GM19025 (cell line): ENCODE measurements around the gene PLEKHA6.

ENCODE experiments used
- ATAC-seq: cut with Tn5 transposase; IDR thresholded peaks from one replicate; pipeline ENCODE4 v1.9.1; 2021; ENCODE audit warnings: mild to moderate bottlenecking, low read depth, moderate library complexity; ENCODE audit not compliant: unreplicated experiment

Gene PLEKHA6

GRCh38 chr1:204359474-204360255 lies at the start of gene PLEKHA6:
TSS of gene PLEKHA6 (minus strand) at chr1:204359929. CDS start at chr1:204273727, 86,202 bp downstream.
- no peak for ATAC-seq

- ATAC-seq = no peak
These were observed 49.4 kb upstream of the PLEKHA6 start for GRCh38 chr1:204409123-204409522.

- ATAC-seq = no peak
These were observed 48.9 kb upstream of the PLEKHA6 start for GRCh38 chr1:204408602-204409001.

- ATAC-seq = no peak
These were observed 48.4 kb upstream of the PLEKHA6 start for GRCh38 chr1:204408074-204408507.

- no peak for ATAC-seq
These were observed 47.7 kb upstream of the PLEKHA6 start for GRCh38 chr1:204407295-204407971.

GRCh38 chr1:204406621-204407020 lies 46.9 kb upstream of the PLEKHA6 start:
- no peak for ATAC-seq

GRCh38 chr1:204405988-204406387 lies 46.3 kb upstream of the PLEKHA6 start:
- ATAC-seq = no peak

- no peak for ATAC-seq
These were observed 44.9 kb upstream of the PLEKHA6 start for GRCh38 chr1:204404629-204405028.

- no peak for ATAC-seq
These were observed 42.7 kb upstream of the PLEKHA6 start for GRCh38 chr1:204402391-204402790.

- no peak for ATAC-seq
These were observed 42.0 kb upstream of the PLEKHA6 start for GRCh38 chr1:204401730-204402129.

GRCh38 chr1:204400882-204401510 lies 41.3 kb upstream of the PLEKHA6 start:
- no peak for ATAC-seq

GRCh38 chr1:204398197-204399125 lies 38.7 kb upstream of the PLEKHA6 start:
- ATAC-seq = peak; percentile 75

GRCh38 chr1:204396015-204396583 lies 36.4 kb upstream of the PLEKHA6 start:
- ATAC-seq = no peak

- no peak for ATAC-seq
These were observed 31.9 kb upstream of the PLEKHA6 start for GRCh38 chr1:204391629-204392028.

GRCh38 chr1:204390751-204391466 lies 31.2 kb upstream of the PLEKHA6 start:
- no peak for ATAC-seq

GRCh38 chr1:204385727-204386126 lies 26.0 kb upstream of the PLEKHA6 start:
- ATAC-seq = no peak

- ATAC-seq = no peak
These were observed 25.1 kb upstream of the PLEKHA6 start for GRCh38 chr1:204384636-204385352.

GRCh38 chr1:204383163-204383904 lies 23.6 kb upstream of the PLEKHA6 start:
- ATAC-seq = no peak
